ENCODE results near the gene STUM.

Gene STUM

DNA sequence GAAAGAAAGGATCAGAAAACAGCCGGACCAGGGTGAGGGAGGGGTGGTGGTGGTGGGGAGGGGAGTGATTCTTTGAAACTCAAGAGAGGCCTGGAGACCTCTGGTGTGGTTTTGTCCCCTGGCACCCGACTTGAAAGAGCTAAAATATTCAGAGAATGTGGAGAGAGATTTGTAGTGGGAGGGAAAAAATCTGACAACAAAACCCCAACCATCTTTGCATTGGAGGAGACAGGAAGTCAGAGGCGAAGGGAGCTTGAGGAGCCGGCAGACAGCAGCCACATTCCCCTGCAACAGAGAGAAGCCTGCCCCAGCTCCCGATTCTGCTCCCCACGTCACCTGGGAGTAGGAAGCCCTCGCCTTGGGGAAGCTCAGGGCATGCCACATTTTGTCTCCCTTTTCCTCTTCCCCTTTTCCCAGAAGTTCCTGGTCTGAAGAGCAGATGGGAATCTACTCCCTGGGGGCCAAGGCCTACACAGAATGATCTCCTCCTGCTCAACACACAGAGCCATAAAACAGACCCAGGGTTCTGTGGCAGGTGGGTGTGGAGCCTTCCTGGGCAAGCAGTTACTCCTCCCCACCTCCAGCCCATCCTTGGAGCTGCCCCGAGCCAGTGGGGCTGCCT lies 105.6 kb downstream of the STUM start:
- DNase-seq (ENCODE audit: low read depth), result no peak

DNA sequence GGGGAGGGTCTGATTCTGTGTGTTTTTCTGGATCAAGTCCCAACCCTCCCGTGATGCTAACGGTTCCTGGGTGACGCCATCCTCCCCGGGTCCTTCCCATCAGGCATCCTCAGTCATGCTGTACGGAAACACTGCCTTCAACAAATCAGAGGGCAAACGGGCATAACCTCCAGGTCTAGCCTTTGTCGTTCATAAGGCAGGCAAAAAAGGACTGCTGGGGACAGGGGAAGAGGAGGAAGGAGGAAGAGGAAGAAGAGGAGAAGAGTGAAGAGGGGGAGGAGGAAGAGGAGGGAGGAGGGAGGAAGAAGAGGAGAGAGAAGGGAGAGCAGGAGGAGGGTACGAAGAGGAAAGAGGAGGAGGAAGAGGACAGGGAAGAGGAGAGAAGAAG lies 106.1 kb downstream of the STUM start:
- no peak for DNase-seq (ENCODE audit: low read depth)

DNA sequence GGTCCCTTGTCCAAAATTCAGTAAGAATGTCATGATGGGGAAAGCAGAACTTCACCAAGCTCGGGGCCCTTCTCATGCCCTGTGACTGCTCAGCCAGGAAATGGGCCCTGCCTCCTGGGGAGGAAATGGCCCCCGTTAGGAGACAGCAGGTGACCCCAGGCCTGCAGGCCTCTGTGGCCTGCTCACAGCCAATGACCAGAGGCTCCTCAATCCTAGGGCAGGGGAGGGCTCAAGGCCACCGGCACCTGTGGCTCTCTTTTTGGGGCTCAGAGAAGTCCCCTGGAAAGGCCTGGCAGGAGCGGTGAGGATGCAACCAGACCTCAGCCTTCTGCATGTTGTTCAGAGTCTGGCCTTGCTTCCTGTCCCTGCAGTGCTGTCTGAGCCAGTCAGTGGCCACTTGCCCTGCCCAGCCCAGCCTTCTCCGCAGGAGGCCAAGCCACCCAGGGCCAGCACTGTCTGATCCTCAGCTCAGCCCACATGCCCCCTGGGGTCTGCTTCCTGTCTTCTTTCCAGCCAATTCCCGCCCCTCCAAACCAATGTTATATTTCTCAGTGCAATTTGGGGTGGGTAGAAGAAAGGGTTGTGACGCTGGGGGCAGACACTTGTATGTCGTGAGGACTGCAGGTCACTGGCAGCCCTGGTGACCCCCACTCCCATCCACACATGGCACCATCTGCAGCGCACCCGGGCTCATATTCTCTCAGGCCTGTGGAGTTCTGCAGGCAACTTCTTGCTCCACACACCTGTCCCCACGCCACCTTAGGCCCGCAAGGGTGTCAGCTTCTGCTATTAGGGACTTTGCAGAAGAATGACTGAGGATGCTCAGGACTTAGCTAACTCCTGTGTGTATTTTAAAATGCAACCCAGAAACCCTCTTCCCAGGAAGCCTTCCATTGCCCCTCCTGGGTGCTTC lies 106.9 kb downstream of the STUM start:
- no peak for DNase-seq (ENCODE audit: low read depth)

DNA sequence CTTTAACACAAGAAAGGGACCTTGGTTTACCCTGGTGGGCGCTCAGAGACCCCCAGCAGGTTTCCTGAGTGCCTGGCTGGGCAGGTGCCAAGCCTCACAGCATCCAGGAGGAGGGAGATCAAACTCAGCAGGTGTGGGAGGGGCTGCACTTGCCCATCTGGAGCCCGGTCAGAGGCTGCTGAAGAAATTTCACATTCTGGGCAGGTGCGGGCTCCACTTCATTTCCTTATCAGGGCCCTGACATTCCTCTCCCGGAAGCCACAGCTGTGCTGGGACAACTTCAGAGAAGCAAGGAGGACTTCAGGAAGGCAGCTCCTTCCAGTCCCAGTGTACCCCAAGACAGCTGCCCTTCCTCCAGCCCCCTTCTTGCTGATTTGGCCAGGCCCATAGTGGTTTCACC lies 107.6 kb downstream of the STUM start:
- no peak for DNase-seq (ENCODE audit: low read depth)

DNA sequence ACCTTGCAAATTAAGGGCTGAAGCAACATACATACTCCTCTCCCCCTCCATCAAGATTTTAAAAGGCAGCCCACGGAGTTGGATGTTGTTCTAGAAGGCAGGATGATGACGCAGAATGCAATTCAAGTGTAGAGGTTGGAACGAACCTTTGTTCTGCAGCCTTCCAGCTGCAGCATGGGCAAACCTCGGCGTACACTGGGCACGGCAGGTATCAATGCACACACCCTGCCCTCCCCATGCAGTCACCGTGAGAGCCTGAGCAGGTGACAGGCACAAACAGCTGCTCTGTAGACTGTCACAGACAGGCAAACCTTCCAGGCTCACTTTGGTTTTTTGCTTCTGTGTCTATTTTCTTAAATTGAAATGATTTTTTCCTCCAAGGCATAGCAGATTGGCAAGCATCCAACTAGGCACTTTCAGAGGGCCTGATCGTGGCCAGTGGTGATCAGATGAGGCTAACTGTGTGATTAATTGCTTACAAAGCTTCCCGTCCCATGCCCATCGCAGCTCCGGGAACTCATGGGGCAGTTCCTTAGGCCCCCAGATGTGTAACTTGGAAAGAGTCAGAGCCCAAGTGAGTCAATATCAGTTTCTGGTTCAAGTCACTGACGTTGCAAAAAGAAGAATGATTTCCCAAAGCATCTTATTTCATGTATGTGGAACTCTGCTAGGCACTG lies 108.2 kb downstream of the STUM start:
- no peak for DNase-seq (ENCODE audit: low read depth)

DNA sequence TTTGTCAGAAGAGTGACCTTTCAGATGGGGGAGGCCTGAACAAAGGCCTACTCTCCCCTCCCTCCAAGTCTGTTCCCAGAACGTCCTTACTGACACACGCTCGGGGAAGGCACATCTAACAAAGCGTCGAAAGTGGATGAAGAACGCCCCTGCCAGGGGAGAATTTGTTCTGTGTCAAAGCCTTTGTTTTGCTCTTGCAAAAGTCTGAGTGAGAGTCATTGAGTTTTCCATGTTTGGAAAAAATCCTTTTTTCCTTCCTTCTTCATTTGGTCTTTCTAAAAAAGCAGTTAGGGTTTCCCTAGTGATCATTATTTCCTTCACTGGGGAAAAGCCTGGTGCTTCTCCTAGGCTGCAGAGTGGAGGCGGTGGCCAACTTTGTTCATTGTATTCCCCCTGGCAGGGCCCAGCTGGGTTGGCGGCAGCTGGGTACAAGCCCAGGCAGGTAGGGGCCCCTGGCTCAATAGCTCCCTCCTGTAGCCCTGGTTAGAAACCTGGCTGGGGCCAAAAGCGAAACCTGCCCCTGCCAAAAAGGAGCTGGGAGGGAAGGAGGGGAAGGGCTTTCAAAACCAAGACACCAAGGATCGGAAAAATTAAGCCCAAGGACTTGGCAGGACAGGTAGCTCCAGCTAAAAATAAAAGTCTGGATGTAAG lies 109.5 kb downstream of the STUM start:
- DNase-seq (ENCODE audit: low read depth), result no peak

DNA sequence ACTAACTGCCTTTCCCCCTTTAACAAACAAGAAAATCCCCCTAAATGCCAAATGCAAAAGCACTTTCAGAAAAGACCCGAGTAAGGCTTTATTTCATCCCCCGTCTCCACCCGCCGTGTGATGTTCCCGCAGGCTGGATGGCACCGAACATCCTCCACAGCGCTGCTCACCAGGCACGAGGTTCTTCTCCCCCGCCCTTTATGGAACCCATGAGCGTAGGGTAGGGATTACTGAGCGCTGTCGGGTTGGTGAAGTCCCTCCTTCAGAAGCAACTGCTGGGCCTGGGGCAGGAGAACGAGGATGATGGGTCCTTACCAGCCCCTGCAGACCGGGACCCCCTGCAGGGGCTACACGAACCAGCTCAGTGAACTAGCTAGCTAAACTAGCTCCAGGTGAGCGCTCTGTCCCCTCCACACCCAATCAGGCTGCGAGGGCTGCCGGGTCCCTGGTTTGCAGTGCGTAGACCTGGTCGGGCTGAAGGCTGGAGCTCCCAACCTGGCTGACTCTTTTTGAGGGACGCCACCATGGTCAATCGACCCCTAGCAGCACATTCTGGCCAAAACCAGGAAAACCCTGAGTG lies 110.1 kb downstream of the STUM start:
- DNase-seq (ENCODE audit: low read depth), result no peak
